Thyroid gland (tissue), 4 donors: ENCODE measurements around the gene CYFIP2.

ENCODE experiments used
- POLR2A ChIP-seq, 2 donors: fragments of 450-650 bp; IDR thresholded peaks; one replicate each; pipeline ENCODE4 v1.6.1; 2017; ENCODE audit warnings: antibody characterized with exemption in 2 of 2, mild to moderate bottlenecking in 2 of 2, moderate library complexity in 1 of 2
- TF ChIP-seq, protein P1 (sequence below), 6 experiments: fragments of 200-600 bp in 3 of 6; fragments of 450-650 bp in 3 of 6; sonication (generic) in 3 of 6; IDR thresholded peaks; one replicate each; pipeline ENCODE4 v1.5.1; 2016 to 2019; ENCODE audit warnings: antibody characterized with exemption in 6 of 6, mild to moderate bottlenecking in 2 of 6, inconsistent platforms in 1 of 6, moderate library complexity in 1 of 6

GRCh38 chr5:157222506-157223230 is 43.3 kb upstream of the CYFIP2 start:
- TF ChIP-seq POLR2A (IDR thresholded peaks at IDR 0.05), result no peak
- TF ChIP-seq, protein P1, sequence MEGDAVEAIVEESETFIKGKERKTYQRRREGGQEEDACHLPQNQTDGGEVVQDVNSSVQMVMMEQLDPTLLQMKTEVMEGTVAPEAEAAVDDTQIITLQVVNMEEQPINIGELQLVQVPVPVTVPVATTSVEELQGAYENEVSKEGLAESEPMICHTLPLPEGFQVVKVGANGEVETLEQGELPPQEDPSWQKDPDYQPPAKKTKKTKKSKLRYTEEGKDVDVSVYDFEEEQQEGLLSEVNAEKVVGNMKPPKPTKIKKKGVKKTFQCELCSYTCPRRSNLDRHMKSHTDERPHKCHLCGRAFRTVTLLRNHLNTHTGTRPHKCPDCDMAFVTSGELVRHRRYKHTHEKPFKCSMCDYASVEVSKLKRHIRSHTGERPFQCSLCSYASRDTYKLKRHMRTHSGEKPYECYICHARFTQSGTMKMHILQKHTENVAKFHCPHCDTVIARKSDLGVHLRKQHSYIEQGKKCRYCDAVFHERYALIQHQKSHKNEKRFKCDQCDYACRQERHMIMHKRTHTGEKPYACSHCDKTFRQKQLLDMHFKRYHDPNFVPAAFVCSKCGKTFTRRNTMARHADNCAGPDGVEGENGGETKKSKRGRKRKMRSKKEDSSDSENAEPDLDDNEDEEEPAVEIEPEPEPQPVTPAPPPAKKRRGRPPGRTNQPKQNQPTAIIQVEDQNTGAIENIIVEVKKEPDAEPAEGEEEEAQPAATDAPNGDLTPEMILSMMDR (IDR thresholded peaks at IDR 0.05), result no peak
